Gastroesophageal sphincter (tissue), 3 donors: ENCODE measurements around the gene HDAC10.

ENCODE experiments used
- CTCF ChIP-seq, 4 experiments: fragments of 200-600 bp in 2 of 4; fragments of 450-650 bp in 2 of 4; sonication (generic) in 1 of 4; IDR thresholded peaks; one replicate each; pipeline ENCODE4 v1.5.1; 2017 to 2019; ENCODE audit warnings: antibody characterized with exemption in 4 of 4, mild to moderate bottlenecking in 2 of 4, moderate library complexity in 2 of 4
- POLR2A ChIP-seq, 2 donors: fragments of 450-650 bp; IDR thresholded peaks; one replicate each; pipeline ENCODE4 v1.6.1; 2017; ENCODE audit warnings: antibody characterized with exemption in 2 of 2, mild to moderate bottlenecking in 2 of 2, moderate library complexity in 1 of 2

- TF ChIP-seq CTCF (IDR thresholded peaks at IDR 0.05) (peak in 1 of 4 experiments; percentile 11), POLR2A (IDR thresholded peaks at IDR 0.05) (peak; percentile 91 to 93)
Measured at GRCh38 chr22:50200461-50201190, 50.4 kb downstream of the HDAC10 start, which contains the start of gene SELENOO.
